ES-I3 (cell line): ENCODE data around the gene CLEC3B.

Source experiments
- H3K36me3 ChIP-seq: 2 replicates; pipeline ENCODE4 v1.6.1; 2013; ENCODE audit warnings: mild to moderate bottlenecking, low read length, control low read depth, moderate library complexity; ENCODE audit not compliant: insufficient read depth
- H3K4me1 ChIP-seq: 2 replicates; pipeline ENCODE4 v1.6.1; 2013; ENCODE audit warnings: mild to moderate bottlenecking, control low read depth, low read length; ENCODE audit not compliant: insufficient read depth
- H3K9ac ChIP-seq: 2 replicates; pipeline ENCODE4 v1.6.1; 2013; ENCODE audit warnings: low read depth, mild to moderate bottlenecking, low read length, moderate library complexity
- H3K9me3 ChIP-seq: 2 replicates; pipeline ENCODE4 v1.6.1; 2013; ENCODE audit warnings: mild to moderate bottlenecking, low read length, moderate library complexity; ENCODE audit not compliant: control insufficient read depth, insufficient read depth

CLEC3B gene

GRCh38 chr3:45080824-45081223 is 54.7 kb downstream of the CLEC3B start:
- H3K9ac ChIP-seq: no peak overlapping the region
- no peaks in the 10 kb centered on the region for H3K9me3 ChIP-seq
- no peaks in the 10 kb centered on the region; the same call in 1 of the 2 replicates for H3K36me3 ChIP-seq
- H3K4me1 ChIP-seq: no peaks in the 10 kb centered on the region

- H3K36me3 ChIP-seq: no peaks in the 10 kb centered on the region; the same call in 1 of the 2 replicates
Measured at GRCh38 chr3:45081506-45082141, 55.5 kb downstream of the CLEC3B start.

GRCh38 chr3:45082142-45082538 is 56.0 kb downstream of the CLEC3B start:
- Histone ChIP-seq H3K36me3 (peaks cover 2% of the 10 kb centered on the region; the same call in 1 of the 2 replicates), H3K9me3 (no peaks in the 10 kb centered on the region), H3K9ac (no peak overlapping the region), H3K4me1 (no peaks in the 10 kb centered on the region)

More at GRCh38 chr3:45081506-45082141, 55.5 kb downstream of the CLEC3B start:
- H3K9ac ChIP-seq: no peak overlapping the region
- no peaks in the 10 kb centered on the region for H3K9me3 ChIP-seq
- H3K4me1 ChIP-seq: no peaks in the 10 kb centered on the region

GRCh38 chr3:45083023-45083422 is 56.9 kb downstream of the CLEC3B start:
- H3K9ac ChIP-seq: no peak overlapping the region
- H3K4me1 ChIP-seq: no peaks in the 10 kb centered on the region
- no peaks in the 10 kb centered on the region for H3K9me3 ChIP-seq
- H3K36me3 ChIP-seq: peaks cover 8% of the 10 kb centered on the region

GRCh38 chr3:45084361-45084760 is 58.3 kb downstream of the CLEC3B start:
- Histone ChIP-seq H3K4me1 (no peaks in the 10 kb centered on the region), H3K9ac (no peak overlapping the region), H3K9me3 (no peaks in the 10 kb centered on the region), H3K36me3 (peaks cover 15% of the 10 kb centered on the region)

- no peak overlapping the region for H3K9ac ChIP-seq
- no peaks in the 10 kb centered on the region for H3K4me1 ChIP-seq
- peaks cover 15% of the 10 kb centered on the region for H3K36me3 ChIP-seq
- no peaks in the 10 kb centered on the region for H3K9me3 ChIP-seq
Measured at GRCh38 chr3:45084820-45085816, 59.0 kb downstream of the CLEC3B start.
